GM12878 (cell line): ENCODE measurements around the gene ROBO1. TPM values are rescaled to one million over a fixed set of nuclear protein-coding genes. Genes with fewer than 3 reads are reported as not detected.

Source experiments
- ATAC-seq: fragments of 200-7000 bp; cut with Tn5 transposase; 3 replicates; pipeline ENCODE4 v1.9.1; 2020; ENCODE audit warnings: mild to moderate bottlenecking, moderate library complexity
- BruUV-seq: library from RNA; stranded (reverse); fragments of 400-500 nt; replicated peaks from 2 replicates; lab custom pipeline; 2021; lab: Mats Ljungman, UMichigan
- CTCF ChIA-PET: fragments of 300-600 bp; sonication (Branson Sonifier 250); formaldehyde crosslinking; extraction: SDS; loops from one replicate; lab custom pipeline; 2021; ENCODE audit warnings: inconsistent platforms; lab: Yijun Ruan, JAX
- POLR2A ChIA-PET: fragments of 350-600 bp; formaldehyde crosslinking; extraction: SDS; loops from one replicate; lab custom pipeline; 2021; ENCODE audit warnings: inconsistent platforms; lab: Charles Lee
- RAD21 ChIA-PET: fragments of 300-600 bp; sonication (Branson Sonifier 250); formaldehyde crosslinking; loops from one replicate; lab custom pipeline; 2023; ENCODE audit warnings: antibody characterized with exemption; ENCODE audit not compliant: unreplicated experiment; lab: Charles Lee
- SMC1A ChIA-PET: fragments of 300-600 bp; sonication (Branson Sonifier 250); formaldehyde crosslinking; loops from one replicate; lab custom pipeline; 2023; ENCODE audit not compliant: unreplicated experiment, uncharacterized antibody; lab: Charles Lee
- DNase-seq: peaks from one replicate; pipeline ENCODE4 v3.0.0-alpha.2; 2011; ENCODE audit warnings: low read depth, low spot score
- FAIRE-seq: peaks from 3 replicates; lab custom pipeline; 2011; peaks lifted over from hg19 to GRCh38; lab: Jason Lieb, UNC
- H2AFZ ChIP-seq: 2 replicates; pipeline ENCODE4 v1.6.0; 2011; ENCODE audit warnings: low read depth, low read length, control low read depth; ENCODE audit not compliant: control insufficient read depth
- H3K27ac ChIP-seq: 2 replicates; pipeline ENCODE4 v1.5.1; 2011; ENCODE audit warnings: control low read depth; ENCODE audit not compliant: control insufficient read depth, insufficient read depth
- H3K27me3 ChIP-seq, 2 experiments: replicated peaks in 1 of 2; 2 replicates each; pipeline versions ENCODE4 v1.6.0 to v1.6.1; 2011; ENCODE audit warnings: low read length in 1 of 2; ENCODE audit not compliant: control insufficient read depth in 2 of 2, insufficient read depth in 2 of 2
- H3K36me3 ChIP-seq, 2 experiments: 2 replicates each; pipeline ENCODE4 v1.5.1; 2011; ENCODE audit warnings: low read length in 1 of 2; ENCODE audit not compliant: control insufficient read depth in 2 of 2, insufficient read depth in 2 of 2
- H3K4me1 ChIP-seq: 2 replicates; pipeline ENCODE4 v1.6.1; 2011; ENCODE audit warnings: mild to moderate bottlenecking, low read length, moderate library complexity, mixed read lengths; ENCODE audit not compliant: control insufficient read depth, insufficient read depth
- H3K4me2 ChIP-seq: 2 replicates; pipeline ENCODE4 v1.6.0; 2011; ENCODE audit warnings: control low read depth; ENCODE audit not compliant: control insufficient read depth, insufficient read depth
- H3K4me3 ChIP-seq: fragments of 200-600 bp; sonication (generic); 2 replicates; pipeline ENCODE4 v1.5.1; 2016
- H3K79me2 ChIP-seq: 2 replicates; pipeline ENCODE4 v1.6.0; 2011; ENCODE audit warnings: low read length; ENCODE audit not compliant: control insufficient read depth, insufficient read depth
- H3K9ac ChIP-seq: 2 replicates; pipeline ENCODE4 v1.8.0; 2011; ENCODE audit warnings: low read length, control low read depth, mixed read lengths; ENCODE audit not compliant: control insufficient read depth, insufficient read depth
- H3K9me3 ChIP-seq: replicated peaks from 3 replicates; pipeline ENCODE4 v1.5.1; 2011; ENCODE audit warnings: mild to moderate bottlenecking, low read length; ENCODE audit not compliant: control insufficient read depth, insufficient read depth
- H4K20me1 ChIP-seq: 2 replicates; pipeline ENCODE4 v1.6.0; 2011; ENCODE audit not compliant: control insufficient read depth, insufficient read depth
- BRCA1 ChIP-seq: IDR thresholded peaks from 2 replicates; pipeline ENCODE4 v1.6.1; 2011; ENCODE audit warnings: low read depth, low read length, improper control_type of control experiment
- EED ChIP-seq: sonication (generic); IDR thresholded peaks from 2 replicates; pipeline ENCODE4 v1.6.1; 2016; ENCODE audit warnings: antibody characterized with exemption, low read depth
- JUNB ChIP-seq: IDR thresholded peaks from 2 replicates; pipeline ENCODE4 v1.6.1; 2016; ENCODE audit warnings: antibody characterized with exemption, mild to moderate bottlenecking
- ZNF622 ChIP-seq: fragments of 450-650 bp; IDR thresholded peaks from 2 replicates; pipeline ENCODE4 v1.6.1; 2017; ENCODE audit warnings: mild to moderate bottlenecking, inconsistent platforms
- WGBS: methylation state at CpG from one replicate; pipeline ENCODE4 v1.1.6; 2016; ENCODE audit warnings: low lambda C conversion rate; ENCODE audit not compliant: insufficient replicate concordance, insufficient coverage; ENCODE audit errors: missing lambda C conversion rate; 5-methylcytosine and 5-hydroxymethylcytosine counted together
- in situ Hi-C: fragments of 300-500 bp; cut with MboI; formaldehyde crosslinking; loops from 9 replicates; pipeline ENCODE4 v1.14.3; 2018; ENCODE audit warnings: mixed read lengths
- intact Hi-C: fragments of 100-400 bp; cut with micrococcal nuclease; formaldehyde crosslinking; loops from one replicate; pipeline ENCODE4 v1.14.2; 2022; ENCODE audit not compliant: unreplicated experiment
- polyA plus RNA-seq, 11 experiments: library from polyadenylated mRNA; depleted of rRNA in 4 of 11; unstranded in 6 of 11; stranded (reverse) in 5 of 11; fragments of >200 nt; fragmentation: Nextera tagmentation in 4 of 11; fragmentation: Illumina TruSeq in 1 of 11; extraction: Ambion mirVana in 4 of 11; extraction: Trizol in 1 of 11; gene quantifications; 1 replicate in 1 of 11; 2 replicates in 10 of 11; pipeline versions ENCODE4 v1.2.1 to v1.2.3, GENCODE V29; 2011 to 2016; ENCODE audit warnings: inconsistent platforms in 2 of 11, missing spikeins in 2 of 11, low read depth in 1 of 11
- total RNA-seq, 4 experiments: library from RNA; depleted of rRNA in 3 of 4; stranded (reverse); fragments of >200 nt in 3 of 4; fragmentation: Illumina TruSeq in 1 of 4; extraction: Trizol in 1 of 4; gene quantifications; 2 replicates each; pipeline versions ENCODE4 v1.2.1 to v1.2.3, GENCODE V29; 2013 to 2021
- TF ChIP-seq, protein P1 (sequence below): fragments of 450-650 bp; IDR thresholded peaks from 2 replicates; pipeline ENCODE4 v1.6.1; 2014; ENCODE audit warnings: mild to moderate bottlenecking
- TF ChIP-seq, protein P2 (sequence below): fragments of 450-650 bp; IDR thresholded peaks from 2 replicates; pipeline ENCODE4 v1.6.1; 2016; ENCODE audit warnings: mild to moderate bottlenecking
- TF ChIP-seq, protein P3 (sequence below): IDR thresholded peaks from 2 replicates; pipeline ENCODE4 v1.6.1; 2012; ENCODE audit warnings: low read depth, low read length, improper control_type of control experiment

ROBO1 gene
- total and polyA plus RNA-seq, 10 of the 15 experiments (the other 5 are each of a cell fraction or from before 2014, with no cell fraction given): 0.29 to 46.5 (median 1.2) TPM

DNA sequence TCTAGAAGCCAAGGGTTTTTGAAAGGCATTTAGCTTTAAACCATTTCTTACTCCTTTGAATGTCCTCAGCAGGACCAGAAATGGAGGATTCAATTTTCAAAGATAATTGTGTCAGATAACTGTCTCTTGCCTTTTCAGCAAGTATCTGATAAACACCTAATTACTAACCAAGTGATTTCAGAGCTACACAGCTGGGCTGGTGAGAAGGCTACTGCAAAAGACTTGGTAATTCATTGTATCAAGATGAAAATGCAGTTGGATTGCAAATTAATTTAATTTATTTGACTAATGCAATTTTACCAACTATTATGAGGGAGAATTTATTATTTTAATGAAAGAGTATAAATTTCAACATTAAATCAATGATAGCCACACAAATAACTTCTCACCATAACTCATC is 165.4 kb downstream of the ROBO1 start:
- Histone ChIP-seq H3K79me2 (no peaks in the 10 kb centered on the region), H3K9ac (no peak overlapping the region), H3K27ac (no peak overlapping the region), H2AFZ (no peak overlapping the region), H3K4me1 (no peaks in the 10 kb centered on the region), H3K9me3 (no peaks in the 10 kb centered on the region), H3K36me3 (no peaks in the 10 kb centered on the region), H3K4me2 (no peak overlapping the region), H3K27me3 (no peaks in the 10 kb centered on the region), H4K20me1 (no peaks in the 10 kb centered on the region), H3K4me3 (no peak overlapping the region)
- DNase-seq (no peak), ATAC-seq (no peak), FAIRE-seq (no peak)
- in situ Hi-C loops: no loop called here
- POLR2A ChIA-PET: no interaction called here
- RAD21 ChIA-PET: no interaction called here
- CTCF ChIA-PET: no interaction called here
- TF ChIP-seq ZNF622 (no peak), BRCA1 (no peak)
- TF ChIP-seq, protein P1, sequence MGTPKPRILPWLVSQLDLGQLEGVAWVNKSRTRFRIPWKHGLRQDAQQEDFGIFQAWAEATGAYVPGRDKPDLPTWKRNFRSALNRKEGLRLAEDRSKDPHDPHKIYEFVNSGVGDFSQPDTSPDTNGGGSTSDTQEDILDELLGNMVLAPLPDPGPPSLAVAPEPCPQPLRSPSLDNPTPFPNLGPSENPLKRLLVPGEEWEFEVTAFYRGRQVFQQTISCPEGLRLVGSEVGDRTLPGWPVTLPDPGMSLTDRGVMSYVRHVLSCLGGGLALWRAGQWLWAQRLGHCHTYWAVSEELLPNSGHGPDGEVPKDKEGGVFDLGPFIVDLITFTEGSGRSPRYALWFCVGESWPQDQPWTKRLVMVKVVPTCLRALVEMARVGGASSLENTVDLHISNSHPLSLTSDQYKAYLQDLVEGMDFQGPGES: no peak
- SMC1A ChIA-PET: no interaction called here
- BruUV-seq: no TSS peak
- intact Hi-C loops: no loop called here

DNA sequence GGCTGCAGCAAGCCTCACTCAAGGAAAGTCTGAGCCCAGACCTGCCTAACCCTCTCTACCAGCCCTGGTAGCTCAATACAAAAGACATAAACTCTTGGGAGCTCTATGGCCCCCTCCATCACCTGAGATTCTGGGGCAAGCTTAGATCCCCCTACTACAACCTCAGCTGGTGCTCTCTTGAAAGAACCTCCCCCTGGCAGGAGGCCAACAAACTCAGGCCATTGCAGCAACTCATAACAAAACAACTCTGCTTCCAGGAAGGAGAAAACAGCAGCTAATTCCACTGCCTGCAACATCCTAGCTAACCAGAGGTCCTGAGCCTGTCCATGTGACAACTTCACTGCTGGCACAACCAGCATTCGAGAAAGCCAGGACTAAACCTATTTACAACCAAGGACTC is 169.2 kb downstream of the ROBO1 start:
- no peaks in the 10 kb centered on the region for H3K9me3 ChIP-seq
- DNase-seq (no peak), ATAC-seq (no peak), FAIRE-seq (no peak)
- no peak overlapping the region for H3K4me2 ChIP-seq
- no peaks in the 10 kb centered on the region for H4K20me1 ChIP-seq
- ChIA-PET RAD21 (no interaction called here), CTCF (no interaction called here), POLR2A (no interaction called here), SMC1A (interaction anchor here (1.4 kb wide), 1 partner anchor 10 kb away, joined by 3 read pairs; no protein-coding TSS in a partner anchor)
- no peaks in the 10 kb centered on the region for H3K27me3 ChIP-seq
- in situ Hi-C loops (no loop called here), intact Hi-C loops (no loop called here)
- WGBS: 0% methylated on average over 1 of the region's 1 CpG
- no peak overlapping the region for H3K9ac ChIP-seq
- H3K79me2 ChIP-seq: no peaks in the 10 kb centered on the region
- no peak overlapping the region for H3K27ac ChIP-seq
- H3K4me1 ChIP-seq: no peaks in the 10 kb centered on the region
- no peak overlapping the region for H2AFZ ChIP-seq
- H3K36me3 ChIP-seq: no peaks in the 10 kb centered on the region
- H3K4me3 ChIP-seq: no peak overlapping the region
- no TSS peak for BruUV-seq
- TF ChIP-seq, protein P2, sequence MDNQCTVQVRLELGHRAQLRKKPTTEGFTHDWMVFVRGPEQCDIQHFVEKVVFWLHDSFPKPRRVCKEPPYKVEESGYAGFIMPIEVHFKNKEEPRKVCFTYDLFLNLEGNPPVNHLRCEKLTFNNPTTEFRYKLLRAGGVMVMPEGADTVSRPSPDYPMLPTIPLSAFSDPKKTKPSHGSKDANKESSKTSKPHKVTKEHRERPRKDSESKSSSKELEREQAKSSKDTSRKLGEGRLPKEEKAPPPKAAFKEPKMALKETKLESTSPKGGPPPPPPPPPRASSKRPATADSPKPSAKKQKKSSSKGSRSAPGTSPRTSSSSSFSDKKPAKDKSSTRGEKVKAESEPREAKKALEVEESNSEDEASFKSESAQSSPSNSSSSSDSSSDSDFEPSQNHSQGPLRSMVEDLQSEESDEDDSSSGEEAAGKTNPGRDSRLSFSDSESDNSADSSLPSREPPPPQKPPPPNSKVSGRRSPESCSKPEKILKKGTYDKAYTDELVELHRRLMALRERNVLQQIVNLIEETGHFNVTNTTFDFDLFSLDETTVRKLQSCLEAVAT: no peak
- TF ChIP-seq, protein P3, sequence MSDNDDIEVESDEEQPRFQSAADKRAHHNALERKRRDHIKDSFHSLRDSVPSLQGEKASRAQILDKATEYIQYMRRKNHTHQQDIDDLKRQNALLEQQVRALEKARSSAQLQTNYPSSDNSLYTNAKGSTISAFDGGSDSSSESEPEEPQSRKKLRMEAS: no peak
- TF ChIP-seq JUNB (no peak), EED (no peak)
